H9 (cell line): ENCODE measurements around the gene PTTG2. TPM values are rescaled to one million over a fixed set of nuclear protein-coding genes. Genes with fewer than 3 reads are reported as not detected.

Experiments
- DNase-seq: peaks from one replicate; pipeline ENCODE4 v3.0.0-alpha.2; 2017
- H2AFZ ChIP-seq: one replicate; pipeline ENCODE4 v1.6.1; 2013; ENCODE audit warnings: mild to moderate bottlenecking, low read length, control low read depth, moderate library complexity
- H2AK5ac ChIP-seq: 2 replicates; pipeline ENCODE4 v1.6.1; 2013; ENCODE audit warnings: low read length, control low read depth, mixed read lengths; ENCODE audit not compliant: insufficient read length
- H2BK120ac ChIP-seq: one replicate; pipeline ENCODE4 v1.6.1; 2013; ENCODE audit warnings: low read depth, mild to moderate bottlenecking, low read length, control low read depth, inconsistent platforms; ENCODE audit not compliant: poor library complexity, severe bottlenecking
- H2BK12ac ChIP-seq: 2 replicates; pipeline ENCODE4 v1.6.1; 2013; ENCODE audit warnings: low read length, control low read depth, mixed read lengths, low read depth; ENCODE audit not compliant: insufficient read length
- H2BK15ac ChIP-seq: 2 replicates; pipeline ENCODE4 v1.6.1; 2013; ENCODE audit warnings: low read depth, low read length, control low read depth
- H2BK20ac ChIP-seq: one replicate; pipeline ENCODE4 v1.6.1; 2013; ENCODE audit warnings: low read depth, mild to moderate bottlenecking, low read length, control low read depth, inconsistent platforms; ENCODE audit not compliant: poor library complexity, severe bottlenecking
- H2BK5ac ChIP-seq: 2 replicates; pipeline ENCODE4 v1.6.1; 2013; ENCODE audit warnings: low read length, control low read depth, mixed read lengths; ENCODE audit not compliant: insufficient read length
- H3K14ac ChIP-seq: 2 replicates; pipeline ENCODE4 v1.6.1; 2013; ENCODE audit warnings: low read length, control low read depth; ENCODE audit not compliant: insufficient read depth
- H3K18ac ChIP-seq: 2 replicates; pipeline ENCODE4 v1.6.1; 2013; ENCODE audit warnings: low read depth, mild to moderate bottlenecking, mixed read lengths, low read length, control low read depth; ENCODE audit not compliant: insufficient read length
- H3K23ac ChIP-seq: 2 replicates; pipeline ENCODE4 v1.6.1; 2013; ENCODE audit warnings: low read length, control low read depth, mixed read lengths, low read depth; ENCODE audit not compliant: insufficient read length
- H3K23me2 ChIP-seq: 2 replicates; pipeline ENCODE4 v1.6.1; 2013; ENCODE audit warnings: low read depth, mild to moderate bottlenecking, mixed read lengths, low read length, control low read depth; ENCODE audit not compliant: insufficient read length, poor library complexity, severe bottlenecking
- H3K27ac ChIP-seq: 2 replicates; pipeline ENCODE4 v1.5.1; 2013; ENCODE audit warnings: low read length, control low read depth, mixed read lengths, low read depth; ENCODE audit not compliant: insufficient read length
- H3K27me3 ChIP-seq: 2 replicates; pipeline ENCODE4 v1.6.1; 2013; ENCODE audit warnings: low read length, control low read depth, inconsistent platforms; ENCODE audit not compliant: insufficient read depth
- H3K4ac ChIP-seq: 2 replicates; pipeline ENCODE4 v1.6.1; 2013; ENCODE audit warnings: low read depth, mild to moderate bottlenecking, control low read depth, inconsistent platforms, low read length, moderate library complexity
- H3K4me1 ChIP-seq: 2 replicates; pipeline ENCODE4 v1.6.1; 2013; ENCODE audit warnings: low read length, control low read depth, inconsistent platforms; ENCODE audit not compliant: insufficient read depth
- H3K4me2 ChIP-seq: 2 replicates; pipeline ENCODE4 v1.6.1; 2013; ENCODE audit warnings: low read length, control low read depth, mixed read lengths; ENCODE audit not compliant: insufficient read length, insufficient read depth
- H3K56ac ChIP-seq: 2 replicates; pipeline ENCODE4 v1.6.1; 2013; ENCODE audit warnings: low read depth, mild to moderate bottlenecking, mixed read lengths, low read length, control low read depth; ENCODE audit not compliant: insufficient read length
- H3K79me1 ChIP-seq: 2 replicates; pipeline ENCODE4 v1.6.1; 2013; ENCODE audit warnings: low read depth, mild to moderate bottlenecking, moderate library complexity, low read length, control low read depth, inconsistent platforms; ENCODE audit not compliant: insufficient read depth, poor library complexity, severe bottlenecking
- H3K79me2 ChIP-seq: 2 replicates; pipeline ENCODE4 v1.6.1; 2013; ENCODE audit warnings: low read length, control low read depth, inconsistent platforms; ENCODE audit not compliant: insufficient read depth
- H3K9ac ChIP-seq: 2 replicates; pipeline ENCODE4 v1.6.1; 2013; ENCODE audit warnings: low read length, control low read depth, mixed read lengths; ENCODE audit not compliant: insufficient read length; ENCODE audit errors: extremely low read depth
- H3K9me3 ChIP-seq: one replicate; pipeline ENCODE4 v1.6.1; 2013; ENCODE audit warnings: low read depth, low read length, inconsistent platforms; ENCODE audit not compliant: control insufficient read depth
- H3T11ph ChIP-seq: one replicate; pipeline ENCODE4 v1.6.1; 2013; ENCODE audit warnings: mild to moderate bottlenecking, low read length, control low read depth, inconsistent platforms
- H4K20me1 ChIP-seq: one replicate; pipeline ENCODE4 v1.6.1; 2013; ENCODE audit not compliant: control insufficient read depth, insufficient read length, insufficient read depth
- H4K5ac ChIP-seq: 2 replicates; pipeline ENCODE4 v1.6.1; 2013; ENCODE audit warnings: low read depth, mild to moderate bottlenecking, mixed read lengths, low read length, control low read depth; ENCODE audit not compliant: insufficient read length
- H4K8ac ChIP-seq: replicated peaks from 2 replicates; pipeline ENCODE4 v1.6.1; 2013; ENCODE audit warnings: low read length, control low read depth, mixed read lengths, low read depth; ENCODE audit not compliant: insufficient read length
- H4K91ac ChIP-seq: 2 replicates; pipeline ENCODE4 v1.6.1; 2013; ENCODE audit warnings: low read depth, mild to moderate bottlenecking, moderate library complexity, mixed read lengths, low read length, control low read depth; ENCODE audit not compliant: insufficient read length
- H3K27ac Mint-ChIP-seq, 3 experiments: 2 replicates in 2 of 3; 3 replicates in 1 of 3; pipeline ENCODE4 v1.8.0; 2020 to 2021; ENCODE audit warnings: mixed read lengths in 3 of 3, mild to moderate bottlenecking in 1 of 3, moderate library complexity in 1 of 3
- H3K27me3 Mint-ChIP-seq: 2 replicates; pipeline ENCODE4 v1.8.0; 2021; ENCODE audit warnings: low read depth, mild to moderate bottlenecking, moderate library complexity, mixed read lengths
- H3K36me3 Mint-ChIP-seq, 3 experiments: 2 replicates in 2 of 3; 3 replicates in 1 of 3; pipeline ENCODE4 v1.8.0; 2020 to 2021; ENCODE audit warnings: low read depth in 3 of 3, mixed read lengths in 3 of 3; ENCODE audit not compliant: insufficient read depth in 1 of 3
- H3K4me1 Mint-ChIP-seq, 2 experiments: 2 replicates each; pipeline ENCODE4 v1.8.0; 2020; ENCODE audit warnings: mixed read lengths in 2 of 2
- H3K4me3 Mint-ChIP-seq, 2 experiments: 2 replicates in 1 of 2; 3 replicates in 1 of 2; pipeline ENCODE4 v1.8.0; 2020 to 2021; ENCODE audit warnings: mild to moderate bottlenecking in 2 of 2, mixed read lengths in 2 of 2, moderate library complexity in 1 of 2
- H3K9me3 Mint-ChIP-seq, 2 experiments: 2 replicates in 1 of 2; 3 replicates in 1 of 2; pipeline ENCODE4 v1.8.0; 2020; ENCODE audit warnings: mild to moderate bottlenecking in 2 of 2, mixed read lengths in 2 of 2, moderate library complexity in 1 of 2
- WGBS: extraction: QIAGEN DNeasy Blood & Tissue Kit; methylation state at CpG from one replicate; pipeline ENCODE4 v1.1.7; 2013; ENCODE audit warnings: missing lambda C conversion rate, low lambda C conversion rate, mixed read lengths; ENCODE audit not compliant: insufficient read length; ENCODE audit errors: extremely low coverage; 5-methylcytosine and 5-hydroxymethylcytosine counted together
- long read RNA-seq: library from polyadenylated mRNA; unstranded; transcript quantifications from one replicate; pipeline ENCODE4 v2.0.0, GENCODE V29; 2020
- total RNA-seq: library from RNA; stranded (reverse); gene quantifications from 2 replicates; pipeline ENCODE4 v1.2.1, GENCODE V29; 2021
- TF ChIP-seq, protein P1 (sequence below): fragments of 200-600 bp; sonication (generic); conservative IDR thresholded peaks from 3 replicates; pipeline ENCODE4 v1.8.0; 2021; ENCODE audit warnings: antibody characterized with exemption, mild to moderate bottlenecking

PTTG2 gene
- not detected in 2 replicates for total RNA-seq
- long read RNA-seq: 0 reads

DNA sequence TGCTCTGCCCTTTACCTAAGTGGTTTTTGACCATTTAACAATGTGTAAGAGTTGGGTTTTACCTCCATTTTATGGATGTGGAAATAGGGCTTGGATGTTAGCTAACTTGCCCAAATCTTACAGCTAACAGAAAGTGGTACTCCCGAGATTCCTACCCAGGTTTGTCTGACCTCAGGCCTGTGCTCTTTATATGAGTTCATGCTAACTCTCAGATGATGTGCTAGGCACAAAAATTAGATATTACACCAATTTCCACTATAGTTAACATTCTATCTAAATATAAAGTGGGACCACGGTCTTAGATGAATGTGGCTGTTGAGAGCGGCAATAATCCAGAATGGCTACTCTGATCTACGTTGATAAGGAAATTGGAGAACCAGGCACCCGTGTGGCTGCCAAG lies at the start of gene PTTG2:
Gene PTTG2 (plus strand): TSS at position 301 of the 400 bp plus-strand sequence. CDS start 37 bp downstream, at position 338.
- no peaks in the 10 kb centered on the region for H3K79me1 ChIP-seq
- no peaks in the 10 kb centered on the region for H3K9me3 Mint-ChIP-seq
- no peak within 1 kb of the TSS for H3K9ac ChIP-seq
- no peak within 1 kb of the TSS for H3K4me3 Mint-ChIP-seq
- H3K4me2 ChIP-seq: no peak within 1 kb of the TSS
- no CpG with 5 or more reads among the region's 5 CpGs for WGBS
- H2BK20ac ChIP-seq: no peak within 1 kb of the TSS
- no peaks in the 10 kb centered on the region for H3K23me2 ChIP-seq
- no peak within 1 kb of the TSS for H4K5ac ChIP-seq
- peak within 1 kb of the TSS in 2 of 3 experiments; percentile 46 to 67; a peak in 1 of 7 replicates for H3K27ac Mint-ChIP-seq
- no peaks in the 10 kb centered on the region for H3K27me3 Mint-ChIP-seq
- H3K79me2 ChIP-seq: no peaks in the 10 kb centered on the region
- no peak within 1 kb of the TSS for H2AK5ac ChIP-seq
- peaks cover 0 to 2% of the 10 kb centered on the region in 2 experiments; a peak in 1 of 4 replicates for H3K4me1 Mint-ChIP-seq
- no peaks in the 10 kb centered on the region for H3K27me3 ChIP-seq
- no peak within 1 kb of the TSS for H2AFZ ChIP-seq
- no peak within 1 kb of the TSS for H3T11ph ChIP-seq
- H3K18ac ChIP-seq: no peak within 1 kb of the TSS
- DNase-seq: no peak
- no peaks in the 10 kb centered on the region for H3K4me1 ChIP-seq
- TF ChIP-seq, protein P1, sequence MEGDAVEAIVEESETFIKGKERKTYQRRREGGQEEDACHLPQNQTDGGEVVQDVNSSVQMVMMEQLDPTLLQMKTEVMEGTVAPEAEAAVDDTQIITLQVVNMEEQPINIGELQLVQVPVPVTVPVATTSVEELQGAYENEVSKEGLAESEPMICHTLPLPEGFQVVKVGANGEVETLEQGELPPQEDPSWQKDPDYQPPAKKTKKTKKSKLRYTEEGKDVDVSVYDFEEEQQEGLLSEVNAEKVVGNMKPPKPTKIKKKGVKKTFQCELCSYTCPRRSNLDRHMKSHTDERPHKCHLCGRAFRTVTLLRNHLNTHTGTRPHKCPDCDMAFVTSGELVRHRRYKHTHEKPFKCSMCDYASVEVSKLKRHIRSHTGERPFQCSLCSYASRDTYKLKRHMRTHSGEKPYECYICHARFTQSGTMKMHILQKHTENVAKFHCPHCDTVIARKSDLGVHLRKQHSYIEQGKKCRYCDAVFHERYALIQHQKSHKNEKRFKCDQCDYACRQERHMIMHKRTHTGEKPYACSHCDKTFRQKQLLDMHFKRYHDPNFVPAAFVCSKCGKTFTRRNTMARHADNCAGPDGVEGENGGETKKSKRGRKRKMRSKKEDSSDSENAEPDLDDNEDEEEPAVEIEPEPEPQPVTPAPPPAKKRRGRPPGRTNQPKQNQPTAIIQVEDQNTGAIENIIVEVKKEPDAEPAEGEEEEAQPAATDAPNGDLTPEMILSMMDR: no peak
- no peak within 1 kb of the TSS for H3K56ac ChIP-seq
- no peaks in the 10 kb centered on the region for H3K9me3 ChIP-seq
- H3K4ac ChIP-seq: no peak within 1 kb of the TSS
- no peak within 1 kb of the TSS for H3K14ac ChIP-seq
- H2BK120ac ChIP-seq: no peak within 1 kb of the TSS
- no peak within 1 kb of the TSS for H2BK12ac ChIP-seq
- H4K8ac ChIP-seq: no peak within 1 kb of the TSS
- H2BK15ac ChIP-seq: no peak within 1 kb of the TSS
- H3K27ac ChIP-seq: no peak within 1 kb of the TSS
- no peak within 1 kb of the TSS for H4K91ac ChIP-seq
- no peak within 1 kb of the TSS for H2BK5ac ChIP-seq
- no peaks in the 10 kb centered on the region for H3K36me3 Mint-ChIP-seq
- no peaks in the 10 kb centered on the region for H4K20me1 ChIP-seq
- no peak within 1 kb of the TSS for H3K23ac ChIP-seq
